ENCODE measurements around the gene SEC14L6.

SEC14L6 gene

GRCh38 chr22:30519842-30520425 lies 26.6 kb downstream of the SEC14L6 start:
- TF ChIP-seq OSR1 (CRISPR knock-in tag; IDR thresholded peaks at IDR 0.05), result no peak
- no peak for TF ChIP-seq POU6F1 (CRISPR knock-in tag; IDR thresholded peaks at IDR 0.05; ENCODE audit: borderline replicate concordance, low read depth)
- no peak for TF ChIP-seq CSDC2 (CRISPR knock-in tag; IDR thresholded peaks at IDR 0.05)
- ATAC-seq, result no peak

- ATAC-seq, result no peak
- TF ChIP-seq ZFP3 (CRISPR knock-in tag; IDR thresholded peaks at IDR 0.05) (no peak), TCF4 (CRISPR knock-in tag; IDR thresholded peaks at IDR 0.05; ENCODE audit: borderline replicate concordance) (no peak), CSRNP3 (CRISPR knock-in tag; IDR thresholded peaks at IDR 0.05) (no peak), RARB (CRISPR knock-in tag; IDR thresholded peaks at IDR 0.05) (no peak), BACH2 (CRISPR knock-in tag; IDR thresholded peaks at IDR 0.05; ENCODE audit: borderline replicate concordance) (no peak), PPARA (CRISPR knock-in tag; IDR thresholded peaks at IDR 0.05; ENCODE audit: borderline replicate concordance) (no peak), TSHZ2 (CRISPR knock-in tag; IDR thresholded peaks at IDR 0.05) (no peak), OSR1 (CRISPR knock-in tag; IDR thresholded peaks at IDR 0.05) (no peak), ESRRG (CRISPR knock-in tag; IDR thresholded peaks at IDR 0.05) (no peak), ZNF565 (CRISPR knock-in tag; conservative IDR thresholded peaks at IDR 0.05; ENCODE audit: low read depth) (no peak), ZC3H10 (CRISPR knock-in tag; IDR thresholded peaks at IDR 0.05) (no peak), ARNTL (CRISPR knock-in tag; IDR thresholded peaks at IDR 0.05; ENCODE audit: borderline replicate concordance, low read depth) (no peak), TOX (CRISPR knock-in tag; IDR thresholded peaks at IDR 0.05; ENCODE audit: borderline replicate concordance) (no peak), CREB5 (CRISPR knock-in tag; IDR thresholded peaks at IDR 0.05; ENCODE audit: low read depth) (no peak), ZNF70 (CRISPR knock-in tag; IDR thresholded peaks at IDR 0.05) (no peak)
Measured at GRCh38 chr22:30516731-30517130, 29.8 kb downstream of the SEC14L6 start.

GRCh38 chr22:30516273-30516672 lies 30.3 kb downstream of the SEC14L6 start:
- no peak for TF ChIP-seq ZNF565 (CRISPR knock-in tag; conservative IDR thresholded peaks at IDR 0.05; ENCODE audit: low read depth)
- TF ChIP-seq POU6F1 (CRISPR knock-in tag; IDR thresholded peaks at IDR 0.05; ENCODE audit: borderline replicate concordance, low read depth), result no peak
- TF ChIP-seq OSR1 (CRISPR knock-in tag; IDR thresholded peaks at IDR 0.05), result no peak
- no peak for TF ChIP-seq CSDC2 (CRISPR knock-in tag; IDR thresholded peaks at IDR 0.05)
- TF ChIP-seq ZC3H10 (CRISPR knock-in tag; IDR thresholded peaks at IDR 0.05), result no peak
- TF ChIP-seq BACH2 (CRISPR knock-in tag; IDR thresholded peaks at IDR 0.05; ENCODE audit: borderline replicate concordance), result no peak
- no peak for TF ChIP-seq TSHZ2 (CRISPR knock-in tag; IDR thresholded peaks at IDR 0.05)
- no peak for TF ChIP-seq ZNF8 (CRISPR knock-in tag; IDR thresholded peaks at IDR 0.05)
- no peak for TF ChIP-seq CSRNP3 (CRISPR knock-in tag; IDR thresholded peaks at IDR 0.05)
- no peak for TF ChIP-seq TOX (CRISPR knock-in tag; IDR thresholded peaks at IDR 0.05; ENCODE audit: borderline replicate concordance)
- no peak for TF ChIP-seq ISL1 (CRISPR knock-in tag; IDR thresholded peaks at IDR 0.05)
- no peak for TF ChIP-seq ZFP3 (CRISPR knock-in tag; IDR thresholded peaks at IDR 0.05)
- ATAC-seq, result no peak
